Lung microvascular endothelial cell (primary cell): ENCODE data around the gene UCN3. TPM values are rescaled to one million over a fixed set of nuclear protein-coding genes. Genes with fewer than 3 reads are reported as not detected.

ENCODE experiments used
- DNase-seq, 2 donors: peaks; one replicate each; pipeline versions ENCODE4 v3.0.0 to v3.0.0-alpha.2; 2010; ENCODE audit warnings: low read depth in 2 of 2
- total RNA-seq: library from RNA; depleted of rRNA; stranded (reverse); fragments of >200 nt; gene quantifications from 2 replicates; pipeline ENCODE4 v1.2.1, GENCODE V29; 2014

The UCN3 gene, protein sequence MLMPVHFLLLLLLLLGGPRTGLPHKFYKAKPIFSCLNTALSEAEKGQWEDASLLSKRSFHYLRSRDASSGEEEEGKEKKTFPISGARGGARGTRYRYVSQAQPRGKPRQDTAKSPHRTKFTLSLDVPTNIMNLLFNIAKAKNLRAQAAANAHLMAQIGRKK
- not detected in 2 replicates for total RNA-seq

DNA sequence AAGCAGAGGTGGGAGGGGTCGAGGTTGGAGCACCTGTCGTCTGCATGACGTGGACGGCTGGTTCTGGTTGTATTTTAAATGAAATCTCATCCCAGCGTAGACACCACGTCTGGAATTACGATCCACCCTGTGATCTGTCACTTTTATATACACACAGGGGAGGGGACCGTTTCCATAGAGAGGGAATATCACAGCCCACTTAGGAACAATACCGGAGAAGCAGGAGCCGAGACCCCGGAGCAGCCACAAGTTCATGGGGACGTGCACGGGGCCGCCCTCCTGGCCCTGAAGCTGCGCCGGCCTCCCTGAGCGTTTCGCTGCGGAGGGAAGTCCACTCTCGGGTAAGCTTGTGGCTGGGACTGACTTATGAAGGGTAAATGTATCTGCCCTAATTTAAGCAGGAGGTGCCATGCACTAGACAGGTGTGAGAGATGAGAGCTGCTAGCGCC lies at the start of gene UCN3:
UCN3 (plus strand) TSS at position 77 of the 449 bp plus-strand sequence. CDS start 8,755 bp downstream, outside the sequence.
- DNase-seq, result no peak

DNA sequence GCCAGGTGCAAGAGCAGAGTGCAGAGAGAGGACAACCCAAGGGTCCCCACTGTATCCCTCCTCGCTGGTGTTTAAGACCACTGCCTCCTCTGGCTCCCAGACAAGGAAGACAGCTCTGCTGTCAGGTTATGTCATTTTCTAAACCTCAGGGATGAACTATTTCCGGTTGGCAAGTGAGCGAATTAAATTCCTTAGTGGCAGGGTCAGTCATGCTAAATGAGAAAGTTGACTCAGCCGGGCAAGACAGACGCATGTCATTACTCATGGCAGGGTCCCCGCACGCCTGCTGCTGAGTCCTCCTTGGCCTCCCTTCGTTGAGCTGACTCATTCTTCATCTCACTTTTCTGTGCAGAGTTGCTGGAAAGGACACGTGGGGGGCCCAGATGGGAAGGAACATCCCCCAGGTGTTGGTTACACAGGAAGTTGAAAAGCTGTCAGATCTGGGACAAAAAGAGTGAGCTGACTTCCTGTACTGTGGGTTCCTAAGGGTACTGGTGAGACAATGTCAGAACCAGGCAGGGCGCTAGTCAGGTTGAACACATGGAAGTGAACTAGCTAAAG lies 47.1 kb upstream of the UCN3 start:
- DNase-seq, result peak; percentile 43 to 93

DNA sequence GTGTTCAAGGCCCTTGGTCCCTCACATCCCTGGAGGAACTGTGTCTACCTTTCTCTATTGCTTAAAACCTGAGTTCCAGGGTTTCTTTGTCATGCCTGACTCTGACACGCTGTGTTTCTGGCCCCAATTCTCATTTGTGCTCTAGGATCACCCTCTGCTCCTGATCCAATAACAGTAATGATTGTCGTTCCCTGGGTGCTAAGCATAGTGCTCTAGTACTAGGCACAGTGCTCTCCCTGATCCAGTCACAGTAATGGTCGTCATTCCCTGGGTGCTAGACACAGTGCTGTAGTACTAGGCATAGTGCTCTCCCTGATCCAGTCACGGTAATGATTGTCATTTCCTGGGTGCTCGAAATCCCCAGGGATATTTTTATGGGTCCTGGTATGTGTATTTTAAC lies 46.6 kb upstream of the UCN3 start:
- no peak for DNase-seq

DNA sequence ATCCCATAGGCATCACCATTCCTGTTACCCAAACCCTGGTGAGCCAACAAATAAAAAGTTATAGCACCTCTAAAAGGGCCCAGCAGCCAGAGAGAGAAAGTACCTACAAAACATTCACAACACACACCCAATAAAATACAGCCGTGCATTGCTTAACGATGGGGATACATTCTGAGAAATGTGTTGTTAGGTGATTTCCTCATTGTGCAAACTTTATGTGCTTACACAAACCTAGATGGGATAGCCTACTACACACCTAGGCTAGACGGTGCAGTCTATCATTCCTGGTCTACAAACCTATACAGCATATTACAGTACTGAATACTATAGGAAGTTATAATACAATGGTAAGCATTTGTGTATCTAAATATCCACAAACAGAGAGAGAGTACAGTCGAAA lies 44.9 kb upstream of the UCN3 start:
- no peak for DNase-seq

DNA sequence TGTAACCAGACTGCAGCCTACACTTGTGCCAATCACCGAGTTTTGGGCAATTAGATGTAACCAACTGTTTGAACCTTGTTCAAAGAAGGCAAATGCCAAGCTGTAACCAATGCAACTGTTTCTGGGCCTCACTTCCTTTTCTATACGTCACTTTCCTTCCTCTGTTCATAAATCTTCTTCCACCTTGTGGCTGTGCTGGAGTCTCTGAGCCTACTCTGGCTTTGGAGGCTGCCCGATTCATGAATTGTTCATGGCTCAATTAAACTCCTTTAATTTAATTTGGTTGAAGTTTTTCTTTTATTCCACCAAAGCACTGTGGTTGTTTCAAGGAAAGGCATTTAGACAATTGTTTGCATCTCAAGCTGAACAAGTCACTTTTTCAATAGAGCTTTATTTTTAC lies 43.5 kb upstream of the UCN3 start:
- no peak for DNase-seq

DNA sequence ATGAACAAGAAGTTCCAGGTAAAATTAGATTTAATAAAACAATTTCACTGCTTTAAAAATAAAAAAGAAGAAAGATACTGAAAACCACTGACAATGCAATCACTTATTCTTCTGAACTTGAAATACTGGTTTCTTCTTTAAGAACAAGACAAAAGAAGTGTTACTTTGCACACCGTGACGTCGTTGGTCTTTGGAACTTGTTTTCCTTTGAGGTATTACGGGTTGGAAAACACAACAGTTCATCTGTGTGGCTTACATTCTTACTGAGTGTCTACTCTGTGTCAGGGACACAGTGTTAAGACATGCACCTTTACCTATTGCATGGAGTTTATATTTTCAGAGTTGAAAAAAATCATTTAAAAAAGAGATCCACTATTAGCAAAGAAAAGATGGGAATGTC lies 41.3 kb upstream of the UCN3 start:
- no peak for DNase-seq

DNA sequence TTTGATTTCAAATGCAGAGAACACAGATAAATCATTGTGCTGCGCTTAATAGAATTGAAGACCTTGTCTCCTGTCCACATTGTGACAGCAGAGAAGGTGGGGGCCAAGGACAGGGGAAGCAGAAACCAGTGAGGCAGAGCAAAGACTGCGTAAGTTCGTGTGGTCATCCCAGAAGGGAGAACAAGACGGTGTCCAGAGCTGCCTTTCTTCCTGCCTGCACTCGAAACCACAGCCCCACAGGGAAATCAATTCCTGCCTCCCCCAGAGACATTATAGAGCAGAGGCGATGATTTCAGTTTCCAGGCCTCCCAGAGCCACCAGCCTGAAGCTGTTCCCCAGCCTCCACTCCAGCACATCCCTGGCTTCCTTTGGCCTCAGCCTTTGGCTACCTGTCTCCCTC lies 39.7 kb upstream of the UCN3 start:
- no peak for DNase-seq

DNA sequence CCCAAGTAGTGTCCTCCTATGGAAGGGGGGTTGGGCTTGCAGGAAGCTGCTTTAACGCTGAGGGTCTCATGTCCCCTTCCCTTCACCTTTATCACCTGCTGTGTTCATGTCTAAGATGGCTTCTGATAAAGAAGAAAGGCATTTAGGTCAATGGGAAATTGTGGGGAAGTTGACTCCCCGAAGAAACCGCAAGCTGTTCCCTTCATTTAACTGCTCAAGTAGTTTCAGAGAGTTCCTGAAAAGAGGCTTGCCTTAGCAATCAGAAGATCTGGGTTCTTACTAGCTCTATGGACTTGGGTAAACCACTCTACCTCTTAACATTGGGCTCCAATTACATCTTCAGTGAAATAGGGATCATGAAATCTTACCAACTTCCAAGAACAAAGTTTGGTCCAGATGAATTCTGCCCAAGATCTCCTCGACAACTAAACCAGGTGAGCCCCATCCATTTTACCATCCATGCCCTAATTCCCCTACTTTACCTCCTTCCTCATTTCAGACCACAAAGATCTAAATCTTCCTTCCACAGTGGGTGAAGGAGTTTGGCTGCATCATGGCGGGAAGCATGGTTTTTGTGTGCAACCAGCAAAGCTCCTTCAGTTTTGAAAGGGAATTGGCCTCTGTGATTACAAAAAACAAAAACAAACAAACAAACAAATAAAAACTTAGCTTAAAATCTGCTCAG lies 30.4 kb upstream of the UCN3 start:
- no peak for DNase-seq

DNA sequence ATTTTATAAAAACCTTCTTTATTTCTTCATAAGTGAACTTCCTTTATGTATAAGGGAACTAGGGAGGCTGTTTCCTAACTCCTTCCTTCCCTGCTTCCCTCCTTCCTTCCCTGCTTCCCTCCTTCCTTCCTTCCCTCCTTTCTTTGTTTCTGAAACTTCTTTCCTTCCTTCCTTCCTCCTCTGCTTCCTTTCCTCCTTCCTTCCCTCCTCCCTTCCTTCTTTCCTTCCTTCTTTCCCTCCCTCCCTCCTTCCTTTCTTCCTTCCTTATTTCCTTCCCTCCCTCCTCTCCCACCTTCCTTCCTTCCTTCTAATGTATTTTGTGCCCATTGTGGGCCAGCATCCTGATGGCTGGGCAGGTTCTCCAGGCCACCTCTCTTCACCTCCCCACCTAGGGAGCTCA lies 26.8 kb upstream of the UCN3 start:
- DNase-seq, result no peak

DNA sequence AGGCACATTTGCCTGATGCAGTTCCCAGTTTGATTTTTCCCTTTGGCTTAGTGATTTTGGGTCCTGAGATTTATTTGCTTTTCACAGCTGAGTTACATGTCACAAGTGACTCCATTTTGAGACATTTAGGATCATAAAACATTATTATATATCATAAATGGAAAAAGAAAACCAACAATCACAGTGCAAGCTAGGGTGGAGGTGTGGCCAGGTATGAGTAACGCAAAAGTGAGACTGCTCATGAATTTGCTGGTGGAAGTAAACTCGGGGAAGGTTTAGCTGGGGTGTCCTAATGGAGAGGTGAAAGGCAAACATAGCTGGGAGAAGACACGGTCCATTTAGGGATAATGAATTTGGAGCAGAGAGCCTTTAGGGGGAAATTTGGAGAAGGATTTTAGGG lies 21.7 kb upstream of the UCN3 start:
- DNase-seq, result no peak

DNA sequence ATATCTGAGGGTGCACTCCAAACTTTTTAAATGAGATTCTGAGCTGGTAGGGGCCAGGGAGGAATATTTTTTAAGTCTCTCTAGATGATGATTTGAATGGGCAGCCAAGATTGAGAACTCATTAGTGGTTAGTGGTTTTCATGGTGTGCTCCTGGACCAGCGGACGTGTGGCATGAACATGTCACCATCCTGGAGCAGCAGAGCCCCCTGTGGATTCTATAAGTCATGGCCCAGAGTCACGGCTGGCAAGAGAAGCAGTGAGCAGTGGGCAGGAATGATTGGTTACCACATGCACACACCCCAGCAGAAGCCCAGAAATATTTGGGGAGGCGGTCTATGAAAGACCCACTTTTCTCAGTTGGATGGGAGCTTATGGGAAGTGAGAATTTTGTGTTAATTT lies 21.2 kb upstream of the UCN3 start:
- DNase-seq, result peak; percentile 34 to 74

DNA sequence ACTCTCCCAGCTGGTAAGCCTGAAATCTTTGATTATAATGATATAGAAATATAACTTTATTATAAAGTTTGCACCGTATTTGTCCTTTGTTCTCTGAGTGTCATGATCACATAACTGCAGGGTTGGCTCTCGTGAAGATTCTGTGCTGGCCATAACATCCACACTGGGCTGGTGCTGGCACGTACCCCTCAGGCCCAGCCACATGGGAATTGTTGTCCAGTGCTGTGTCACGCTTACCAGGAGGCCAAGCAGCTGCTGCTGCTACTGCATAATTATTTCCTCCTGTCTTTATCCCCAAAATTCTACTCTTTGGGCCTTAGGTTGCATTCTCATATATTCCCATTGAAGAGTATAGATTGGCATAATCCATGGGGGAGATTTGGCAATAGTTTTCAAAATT lies 20.8 kb upstream of the UCN3 start:
- no peak for DNase-seq

DNA sequence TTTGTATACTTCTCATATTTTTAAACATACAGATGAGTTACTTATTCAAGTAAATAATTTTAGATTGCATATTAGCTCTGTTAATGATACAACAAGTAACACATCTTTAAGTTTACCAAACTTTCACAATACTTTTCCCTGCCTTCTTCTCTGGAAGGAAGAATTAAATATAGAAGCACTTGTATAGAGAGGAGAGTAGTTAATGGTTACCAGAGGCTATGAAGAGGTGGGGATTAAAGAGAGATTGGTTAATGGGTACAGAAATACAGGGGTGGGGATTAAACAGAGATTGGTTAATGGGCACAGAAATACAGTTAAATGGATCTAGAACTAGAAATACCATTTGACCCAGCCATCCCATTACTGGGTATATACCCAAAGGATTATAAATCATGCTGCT lies 20.0 kb upstream of the UCN3 start:
- DNase-seq, result no peak

DNA sequence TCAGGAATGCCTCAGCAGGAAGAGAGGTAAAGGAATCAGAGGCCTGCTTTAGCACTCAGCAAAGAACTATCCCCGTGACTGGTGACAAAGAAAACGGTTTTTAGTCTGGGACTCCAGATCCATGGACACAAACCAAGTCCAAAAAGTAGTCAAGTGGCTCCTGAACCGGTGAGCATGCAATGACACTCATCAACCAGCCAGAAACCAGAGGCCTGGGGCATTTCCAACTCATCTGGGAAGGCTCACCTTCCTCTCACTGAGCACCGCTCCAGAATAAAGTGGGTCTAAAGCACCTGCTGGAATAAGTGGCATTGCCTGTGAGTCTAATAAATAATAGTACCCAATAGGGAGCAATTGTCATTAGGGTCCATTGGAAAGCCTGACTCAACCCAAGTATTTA lies 17.9 kb upstream of the UCN3 start:
- DNase-seq, result no peak

DNA sequence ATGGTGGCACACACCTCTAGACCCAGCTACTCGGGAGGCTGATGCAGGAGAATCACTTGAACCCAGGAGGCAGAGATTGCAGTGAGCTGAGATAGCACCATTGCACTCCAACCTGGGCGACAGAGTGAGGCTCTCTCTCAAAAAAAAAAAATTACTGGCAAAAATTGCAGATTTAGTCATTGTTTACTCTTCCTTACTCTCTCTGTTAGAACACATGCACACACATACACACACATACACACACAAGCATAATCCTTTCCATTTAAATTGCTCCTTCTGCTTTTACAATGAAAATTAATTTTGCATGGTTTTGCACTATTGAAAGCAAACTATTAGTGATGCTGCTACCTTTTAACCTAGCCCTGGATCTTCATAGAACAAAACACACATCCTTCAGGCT lies 15.4 kb upstream of the UCN3 start:
- DNase-seq, result no peak

DNA sequence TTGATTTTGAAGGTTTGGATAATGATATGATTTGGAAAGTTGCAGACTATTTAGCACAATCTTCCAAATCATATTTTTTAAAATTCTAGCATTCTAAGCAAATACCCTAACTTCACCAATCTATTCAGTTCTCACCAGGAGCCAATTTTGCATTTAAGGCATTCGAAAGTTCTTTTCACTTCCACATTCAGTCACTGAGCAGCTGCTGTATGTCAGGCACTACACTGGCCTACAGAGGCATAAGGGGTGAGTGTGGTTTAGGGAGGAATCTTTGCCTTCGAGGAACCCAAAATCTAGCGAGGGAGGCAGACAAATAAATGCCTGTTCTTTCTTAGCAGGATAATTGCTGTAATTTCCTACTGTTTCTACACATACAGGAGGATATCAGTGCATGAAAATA lies 10.7 kb upstream of the UCN3 start:
- DNase-seq, result no peak

DNA sequence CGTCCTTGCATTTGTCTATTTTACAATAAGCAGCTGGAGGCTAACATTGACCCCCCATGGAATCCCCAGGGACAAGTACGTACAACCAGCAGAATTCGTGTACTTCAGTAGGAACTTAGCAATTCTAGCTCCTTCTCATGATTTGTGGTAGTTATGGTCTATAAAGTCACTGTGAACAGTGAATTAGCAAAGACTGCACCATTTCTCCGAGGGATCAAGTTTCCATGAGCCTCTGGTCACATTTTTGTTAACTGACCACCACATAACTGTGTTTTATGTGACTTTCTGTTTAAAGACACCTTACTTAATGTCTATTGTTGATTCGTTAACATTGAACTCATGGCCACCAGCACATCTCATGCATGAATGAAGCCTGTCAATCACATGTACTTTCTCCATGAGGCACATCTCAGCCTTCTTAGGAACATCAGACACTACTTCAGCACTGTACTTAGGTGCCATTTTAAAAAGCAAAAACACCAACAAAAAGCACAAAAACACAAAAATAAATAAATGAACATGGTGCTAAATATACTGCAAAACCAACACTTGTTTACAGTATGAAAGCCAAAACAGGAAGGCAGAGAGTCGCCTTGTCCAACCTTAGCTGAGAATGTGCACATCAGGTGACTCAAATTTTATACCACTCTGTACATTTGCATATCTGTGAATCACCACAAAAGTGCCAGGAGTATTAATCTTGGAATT lies 9.0 kb upstream of the UCN3 start:
- no peak for DNase-seq

DNA sequence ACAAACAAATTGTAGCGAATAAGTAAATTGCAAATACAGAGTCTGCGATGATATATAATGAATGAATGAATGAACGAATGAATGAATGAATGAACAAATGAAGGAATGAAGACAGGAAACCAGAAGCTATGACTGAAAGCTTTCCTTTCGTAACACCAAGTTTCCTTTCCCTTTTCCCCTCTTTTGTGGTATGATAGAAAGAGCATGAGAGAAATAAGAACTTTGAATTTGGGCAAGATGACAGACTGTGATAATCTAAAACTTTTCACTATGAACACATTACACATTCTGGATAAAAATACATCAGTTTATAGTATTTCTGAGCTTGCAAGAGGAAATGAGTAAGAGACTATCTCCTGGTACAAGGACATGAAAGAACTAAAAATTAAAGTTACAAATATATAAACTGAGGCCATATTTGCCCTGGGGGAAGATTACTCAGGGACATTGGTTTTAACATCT lies 8.4 kb upstream of the UCN3 start:
- DNase-seq, result no peak

DNA sequence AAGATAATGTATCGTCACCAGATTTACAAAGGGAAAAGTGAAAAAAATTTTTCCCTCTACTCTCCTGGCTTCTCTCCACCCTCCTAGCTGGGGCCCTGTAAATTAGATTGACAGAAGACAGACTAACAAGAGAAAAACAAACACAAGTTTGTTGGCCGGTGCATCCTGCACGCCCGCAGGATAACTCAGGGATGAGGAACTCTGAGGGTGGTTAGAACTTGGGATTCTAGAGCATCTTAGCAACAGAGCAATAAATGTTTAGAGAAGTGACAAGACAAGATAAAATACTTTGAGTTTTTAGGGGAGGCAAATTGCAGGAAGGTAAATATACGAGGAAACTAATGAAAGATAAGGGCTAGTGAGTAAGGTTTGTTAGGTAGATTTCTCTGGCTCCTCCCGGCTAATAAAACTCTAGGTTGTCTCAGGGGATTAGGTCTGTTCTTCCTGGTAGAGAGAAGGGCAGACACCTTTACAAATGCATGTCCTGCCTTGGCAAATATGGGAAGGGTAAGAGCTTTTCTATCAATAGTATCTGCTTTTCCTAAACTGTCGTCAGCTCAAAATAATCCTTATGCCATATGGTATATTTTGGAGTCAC lies 4.3 kb upstream of the UCN3 start:
- DNase-seq, result no peak

DNA sequence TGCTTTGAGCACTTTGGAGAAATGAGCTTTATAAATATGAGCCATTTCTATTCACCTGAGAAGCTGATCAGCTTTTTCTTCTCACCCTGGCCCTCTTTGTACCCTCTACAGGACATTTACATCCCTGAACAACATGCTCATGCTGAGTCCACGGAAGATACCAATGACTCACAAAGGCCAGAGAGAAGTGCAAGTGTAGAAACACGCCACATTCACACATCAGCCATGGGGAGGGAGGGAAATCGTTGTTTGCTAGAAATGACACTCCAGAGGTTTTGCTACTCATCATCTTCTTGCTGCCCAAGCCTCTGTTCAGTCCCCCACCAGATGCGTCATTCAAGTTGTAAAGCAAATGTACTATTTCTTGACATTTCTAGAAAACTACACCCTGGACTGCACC lies 2.8 kb upstream of the UCN3 start:
- no peak for DNase-seq

DNA sequence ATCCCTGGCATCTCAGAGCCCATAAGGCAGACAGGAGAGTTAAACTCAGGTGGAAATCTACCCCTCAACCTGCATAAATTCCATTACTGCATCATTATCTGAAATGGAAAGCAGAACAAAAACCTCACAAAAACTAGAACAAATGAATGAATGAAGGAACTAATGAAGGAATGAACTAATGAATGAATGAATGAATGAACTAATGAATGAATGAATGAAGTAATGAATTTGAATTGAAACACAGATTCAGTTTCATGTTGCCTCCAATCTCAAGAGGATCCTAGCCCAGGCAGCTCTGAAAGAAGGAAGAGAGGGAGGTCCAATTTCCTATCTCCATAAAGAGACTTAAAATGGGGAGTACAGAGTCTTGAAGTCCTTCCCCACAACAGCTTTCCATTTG lies 1.9 kb upstream of the UCN3 start:
- no peak for DNase-seq

DNA sequence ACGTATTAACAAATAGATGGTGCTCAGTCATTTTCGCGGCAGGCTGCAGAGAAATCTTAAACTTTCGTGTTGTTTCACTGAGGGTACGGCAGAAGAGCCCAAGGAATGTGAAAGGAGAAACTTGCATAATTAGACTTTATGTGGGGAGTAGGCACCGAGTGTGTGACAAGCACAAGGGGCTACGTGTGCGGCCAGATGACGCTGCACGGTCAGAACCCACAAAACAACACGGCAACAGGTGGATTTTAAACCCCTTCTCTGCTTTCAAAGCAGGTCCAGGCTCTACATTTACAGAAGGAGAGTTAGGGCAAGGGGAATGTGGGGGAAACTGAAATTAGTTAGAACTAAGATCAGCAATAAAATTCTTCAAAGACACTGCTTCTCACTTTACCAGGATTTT lies 392 bp upstream of the UCN3 start:
- no peak for DNase-seq
